SHP77 treated with DMSO at 0.1 percent for 48 hours (cell line): ENCODE results near the gene PCDHGB4.
"Not testable (repeated sequence)": the region's sequence is repeated elsewhere in the genome, so short reads cannot be mapped to it uniquely, and the experiment has no call there.

ENCODE experiments used
- DNase-seq: peaks from one replicate; lab custom pipeline; 2025; lab: John Stamatoyannopoulos, UW

PCDHGB4 gene

DNA sequence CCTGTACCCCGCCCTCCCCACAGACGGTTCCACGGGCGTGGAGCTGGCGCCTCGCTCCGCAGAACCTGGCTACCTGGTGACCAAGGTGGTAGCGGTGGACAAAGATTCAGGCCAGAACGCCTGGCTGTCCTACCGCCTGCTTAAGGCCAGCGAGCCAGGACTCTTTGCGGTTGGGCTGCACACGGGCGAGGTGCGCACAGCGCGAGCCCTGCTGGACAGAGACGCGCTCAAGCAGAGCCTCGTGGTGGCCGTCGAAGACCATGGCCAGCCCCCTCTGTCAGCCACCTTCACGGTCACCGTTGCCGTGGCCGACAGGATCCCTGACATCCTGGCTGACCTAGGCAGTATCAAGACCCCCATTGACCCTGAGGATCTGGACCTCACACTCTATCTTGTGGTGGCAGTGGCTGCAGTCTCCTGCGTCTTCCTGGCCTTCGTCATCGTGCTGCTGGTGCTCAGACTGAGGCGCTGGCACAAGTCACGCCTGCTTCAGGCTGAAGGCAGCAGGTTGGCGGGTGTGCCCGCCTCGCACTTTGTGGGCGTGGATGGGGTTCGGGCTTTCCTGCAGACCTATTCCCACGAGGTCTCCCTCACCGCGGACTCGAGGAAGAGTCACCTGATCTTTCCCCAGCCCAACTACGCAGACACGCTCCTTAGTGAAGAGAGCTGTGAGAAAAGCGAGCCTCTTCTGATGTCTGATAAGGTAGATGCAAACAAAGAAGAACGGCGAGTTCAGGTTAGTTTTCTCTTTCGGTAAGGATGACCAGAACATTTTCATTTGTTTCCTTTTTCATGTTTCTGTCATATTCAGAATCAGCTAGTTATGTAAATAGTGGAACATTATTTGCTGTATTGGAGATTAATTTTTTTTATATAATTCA, 21.2 kb upstream of the PCDHGB4 start:
- DNase-seq, result no peak

GRCh38 chr5:141369994-141370848, 17.3 kb upstream of the PCDHGB4 start, which contains the start of gene PCDHGB3:
Gene PCDHGB3 (plus strand): TSS chr5:141370242. CDS start chr5:141370395, 153 bp downstream.
- no peak for DNase-seq

DNA sequence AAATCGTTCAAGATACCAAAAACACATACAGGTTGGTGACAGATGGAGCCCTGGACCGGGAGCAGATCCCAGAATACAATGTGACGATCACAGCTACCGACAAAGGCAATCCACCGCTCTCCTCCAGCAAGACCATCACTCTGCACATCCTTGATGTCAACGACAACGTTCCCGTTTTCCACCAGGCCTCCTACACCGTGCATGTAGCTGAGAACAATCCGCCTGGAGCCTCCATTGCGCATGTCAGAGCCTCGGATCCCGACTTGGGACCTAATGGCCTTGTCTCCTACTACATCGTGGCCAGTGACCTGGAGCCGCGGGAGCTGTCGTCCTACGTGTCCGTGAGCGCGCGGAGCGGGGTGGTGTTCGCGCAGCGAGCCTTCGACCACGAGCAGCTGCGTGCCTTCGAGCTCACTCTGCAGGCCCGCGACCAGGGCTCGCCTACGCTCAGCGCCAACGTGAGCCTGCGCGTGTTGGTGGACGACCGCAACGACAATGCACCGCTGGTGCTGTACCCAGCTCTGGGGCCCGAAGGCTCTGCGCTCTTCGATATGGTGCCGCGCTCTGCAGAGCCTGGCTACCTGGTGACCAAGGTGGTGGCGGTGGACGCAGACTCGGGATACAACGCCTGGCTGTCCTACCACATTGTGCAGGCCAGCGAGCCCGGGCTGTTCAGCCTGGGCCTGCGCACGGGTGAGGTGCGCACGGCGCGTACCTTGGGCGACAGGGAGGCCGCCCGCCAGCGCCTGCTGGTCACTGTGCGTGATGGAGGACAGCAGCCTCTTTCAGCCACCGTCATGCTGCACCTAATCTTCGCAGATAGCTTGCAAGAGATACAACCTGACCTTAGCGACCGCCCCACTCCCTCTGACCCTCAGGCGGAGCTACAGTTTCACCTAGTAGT, 15.7 kb upstream of the PCDHGB4 start:
- DNase-seq, result no peak

DNA sequence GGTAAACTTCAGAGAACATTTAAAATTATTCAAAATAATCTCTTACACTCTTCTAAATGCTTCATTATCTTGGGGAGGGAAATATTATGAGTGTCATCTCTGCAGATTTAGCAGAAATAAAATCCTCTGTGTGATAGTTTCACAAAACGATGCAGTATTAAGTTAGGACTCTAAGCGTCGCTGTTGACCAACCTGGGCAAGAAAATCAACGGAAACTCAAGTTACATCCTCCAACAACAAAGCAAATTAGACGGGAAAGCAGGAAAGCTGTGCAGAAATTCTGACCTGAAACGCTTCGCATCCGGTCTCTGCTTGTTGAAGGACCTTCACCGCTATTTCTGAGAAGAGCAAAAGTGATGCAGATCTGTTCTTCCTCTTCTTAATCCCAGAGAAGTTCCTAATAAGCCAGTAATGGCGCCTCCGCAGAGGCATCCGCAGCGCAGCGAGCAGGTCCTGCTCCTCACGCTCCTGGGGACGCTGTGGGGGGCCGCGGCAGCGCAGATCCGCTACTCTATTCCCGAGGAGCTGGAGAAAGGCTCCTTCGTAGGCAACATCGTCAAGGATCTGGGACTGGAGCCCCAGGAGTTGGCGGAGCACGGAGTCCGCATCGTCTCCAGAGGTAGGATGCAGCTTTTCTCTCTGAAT, 13.7 kb upstream of the PCDHGB4 start, which contains the start of gene PCDHGA6:
Gene PCDHGA6 (plus strand): TSS at position 219 of the 645 bp plus-strand sequence. CDS start 193 bp downstream, at position 412.
- no peak for DNase-seq

- DNase-seq, result no peak
Measured at GRCh38 chr5:141374627-141375026, 12.9 kb upstream of the PCDHGB4 start.

DNA sequence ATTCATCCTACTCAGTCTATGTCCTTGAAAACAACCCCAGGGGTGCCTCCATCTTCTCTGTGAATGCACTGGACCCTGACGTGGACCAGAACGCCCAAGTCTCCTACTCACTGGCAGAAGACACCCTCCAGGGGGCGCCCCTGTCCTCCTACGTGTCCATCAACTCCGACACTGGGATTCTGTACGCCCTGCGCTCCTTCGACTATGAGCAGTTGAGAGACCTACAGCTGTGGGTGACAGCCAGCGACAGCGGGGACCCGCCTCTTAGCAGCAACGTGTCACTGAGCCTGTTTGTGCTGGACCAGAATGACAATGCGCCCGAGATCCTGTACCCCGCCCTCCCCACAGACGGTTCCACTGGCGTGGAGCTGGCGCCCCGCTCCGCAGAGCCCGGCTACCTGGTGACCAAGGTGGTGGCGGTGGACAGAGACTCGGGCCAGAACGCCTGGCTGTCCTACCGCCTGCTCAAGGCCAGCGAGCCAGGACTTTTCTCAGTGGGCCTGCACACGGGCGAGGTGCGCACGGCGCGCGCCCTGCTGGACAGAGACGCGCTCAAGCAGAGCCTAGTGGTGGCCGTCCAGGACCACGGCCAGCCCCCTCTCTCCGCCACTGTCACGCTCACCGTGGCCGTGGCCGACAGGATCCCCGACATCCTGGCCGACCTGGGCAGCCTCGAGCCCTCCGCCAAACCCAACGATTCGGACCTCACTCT, 11.9 kb upstream of the PCDHGB4 start:
- not testable (repeated sequence) for DNase-seq

- DNase-seq, result no peak
Measured at GRCh38 chr5:141382469-141383294, 4.8 kb upstream of the PCDHGB4 start, which contains the start of gene PCDHGA7. Gene PCDHGA7 (plus strand): TSS chr5:141382742. CDS start chr5:141382900, 158 bp downstream.

DNA sequence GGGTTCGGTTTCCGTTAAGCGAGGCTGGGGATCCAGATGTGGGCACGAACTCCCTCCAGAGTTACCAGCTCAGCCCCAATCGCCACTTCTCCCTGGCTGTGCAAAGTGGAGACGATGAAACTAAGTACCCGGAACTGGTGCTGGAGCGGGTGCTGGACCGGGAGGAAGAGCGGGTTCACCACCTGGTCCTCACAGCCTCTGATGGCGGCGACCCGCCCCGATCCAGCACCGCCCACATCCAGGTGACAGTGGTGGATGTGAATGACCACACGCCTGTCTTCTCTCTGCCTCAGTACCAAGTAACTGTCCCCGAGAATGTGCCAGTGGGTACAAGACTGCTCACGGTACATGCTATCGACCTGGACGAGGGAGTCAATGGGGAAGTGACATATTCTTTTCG, 4.2 kb upstream of the PCDHGB4 start:
- DNase-seq, result no peak

DNA sequence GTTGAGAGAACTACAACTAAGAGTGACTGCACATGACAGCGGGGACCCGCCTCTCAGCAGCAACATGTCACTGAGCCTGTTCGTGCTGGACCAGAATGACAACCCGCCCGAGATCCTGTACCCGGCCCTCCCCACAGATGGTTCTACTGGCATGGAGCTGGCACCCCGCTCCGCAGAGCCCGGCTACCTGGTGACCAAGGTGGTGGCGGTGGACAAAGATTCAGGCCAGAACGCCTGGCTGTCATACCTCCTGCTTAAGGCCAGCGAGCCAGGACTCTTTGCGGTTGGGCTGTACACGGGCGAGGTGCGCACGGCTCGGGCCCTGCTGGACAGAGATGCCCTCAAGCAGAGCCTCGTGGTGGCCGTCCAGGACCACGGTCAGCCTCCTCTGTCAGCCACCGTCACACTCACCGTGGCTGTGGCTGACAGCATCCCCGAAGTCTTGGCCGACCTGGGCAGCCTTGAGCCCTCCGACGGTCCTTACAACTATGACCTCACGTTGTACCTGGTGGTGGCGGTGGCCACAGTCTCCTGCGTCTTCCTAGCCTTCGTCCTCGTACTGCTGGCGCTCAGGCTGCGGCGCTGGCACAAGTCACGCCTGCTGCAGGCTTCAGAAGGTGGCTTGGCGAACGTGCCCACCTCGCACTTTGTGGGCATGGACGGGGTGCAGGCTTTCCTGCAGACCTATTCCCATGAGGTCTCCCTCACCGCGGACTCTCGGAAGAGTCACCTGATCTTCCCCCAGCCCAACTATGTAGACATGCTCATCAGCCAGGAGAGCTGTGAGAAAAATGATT, 2.8 kb upstream of the PCDHGB4 start:
- DNase-seq, result no peak

GRCh38 chr5:141388661-141389060, 1.2 kb downstream of the PCDHGB4 start:
- DNase-seq, result no peak

GRCh38 chr5:141389153-141390042, 1.9 kb downstream of the PCDHGB4 start:
- no peak for DNase-seq

GRCh38 chr5:141392429-141393198, 5.1 kb downstream of the PCDHGB4 start, which contains the start of gene PCDHGA8:
Gene PCDHGA8 (plus strand): TSS chr5:141392633. CDS start chr5:141392814, 181 bp downstream.
- DNase-seq, result no peak

DNA sequence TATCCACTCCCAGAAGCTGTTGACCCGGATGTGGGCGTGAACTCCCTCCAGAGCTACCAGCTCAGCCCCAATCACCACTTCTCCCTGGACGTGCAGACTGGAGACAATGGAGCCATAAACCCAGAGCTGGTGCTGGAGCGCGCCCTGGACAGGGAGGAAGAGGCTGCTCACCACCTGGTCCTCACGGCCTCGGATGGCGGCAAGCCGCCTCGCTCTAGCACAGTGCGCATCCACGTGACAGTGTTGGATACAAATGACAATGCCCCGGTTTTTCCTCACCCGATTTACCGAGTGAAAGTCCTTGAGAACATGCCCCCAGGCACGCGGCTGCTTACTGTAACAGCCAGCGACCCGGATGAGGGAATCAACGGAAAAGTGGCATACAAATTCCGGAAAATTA, 5.8 kb downstream of the PCDHGB4 start:
- no peak for DNase-seq

- DNase-seq, result not testable (repeated sequence)
Measured at GRCh38 chr5:141394401-141395187, 7.1 kb downstream of the PCDHGB4 start.

GRCh38 chr5:141397756-141398551, 10.5 kb downstream of the PCDHGB4 start, which contains the start of gene PCDHGB5:
Gene PCDHGB5 (plus strand): TSS chr5:141397947. CDS start chr5:141398128, 181 bp downstream.
- DNase-seq, result not testable (repeated sequence)
